Measurements from ENCODE around the gene NUDC. TPM values are rescaled to one million over a fixed set of nuclear protein-coding genes. Genes with fewer than 3 reads are reported as not detected.

Gene NUDC
- total RNA-seq, 1 donor from 2014 or later: 68.9 TPM

GRCh38 chr1:26894263-26894662, 27.3 kb upstream of the NUDC start:
- Histone ChIP-seq H3K27ac (replicated peaks) (no peak overlapping the region), H3K4me1 (peaks cover 36% of the 10 kb centered on the region), H3K27me3 (ENCODE audit: low read depth) (no peaks in the 10 kb centered on the region), H3K9me3 (replicated peaks) (no peaks in the 10 kb centered on the region), H3K36me3 (peaks cover 70% of the 10 kb centered on the region), H3K4me3 (no peak overlapping the region)
- no peak for TF ChIP-seq CTCF (IDR thresholded peaks at IDR 0.05; ENCODE audit: borderline replicate concordance)
- intact Hi-C loops (cut with micrococcal nuclease): no loop called here
- no peak for DNase-seq

GRCh38 chr1:26897351-26897750, 24.2 kb upstream of the NUDC start:
- intact Hi-C loops (cut with micrococcal nuclease): no loop called here
- no peak overlapping the region for H3K27ac ChIP-seq (replicated peaks)
- H3K36me3 ChIP-seq: peaks cover 61% of the 10 kb centered on the region
- H3K27me3 ChIP-seq (ENCODE audit: low read depth): no peaks in the 10 kb centered on the region
- H3K4me3 ChIP-seq: no peak overlapping the region
- H3K4me1 ChIP-seq: peaks cover 38% of the 10 kb centered on the region
- no peak for TF ChIP-seq CTCF (IDR thresholded peaks at IDR 0.05; ENCODE audit: borderline replicate concordance)
- H3K9me3 ChIP-seq (replicated peaks): no peaks in the 10 kb centered on the region
- no peak for DNase-seq

GRCh38 chr1:26900001-26900814, 21.3 kb upstream of the NUDC start, which contains the start of gene GPATCH3:
Gene GPATCH3, minus strand, starts transcription at chr1:26900467. Its CDS starts 25 bp downstream, at chr1:26900442.
- peak within 1 kb of the TSS; percentile 96 for H3K4me3 ChIP-seq

GRCh38 chr1:26900815-26901511, 20.6 kb upstream of the NUDC start:
- H3K4me1 ChIP-seq: peaks cover 30% of the 10 kb centered on the region
- no peak for TF ChIP-seq CTCF (IDR thresholded peaks at IDR 0.05; ENCODE audit: borderline replicate concordance)
- peaks cover 24% of the 10 kb centered on the region for H3K36me3 ChIP-seq
- H3K27ac ChIP-seq (replicated peaks): peak overlapping the region; percentile 90
- H3K9me3 ChIP-seq (replicated peaks): no peaks in the 10 kb centered on the region
- intact Hi-C loops (cut with micrococcal nuclease): no loop called here
- DNase-seq: no peak
- H3K27me3 ChIP-seq (ENCODE audit: low read depth): no peaks in the 10 kb centered on the region
- peak overlapping the region; percentile 96 for H3K4me3 ChIP-seq

More at GRCh38 chr1:26900001-26900814, 21.3 kb upstream of the NUDC start, which contains the start of gene GPATCH3:
- no peak for TF ChIP-seq CTCF (IDR thresholded peaks at IDR 0.05; ENCODE audit: borderline replicate concordance)
- intact Hi-C loops (cut with micrococcal nuclease): no loop called here
- H3K9me3 ChIP-seq (replicated peaks): no peaks in the 10 kb centered on the region
- peak; percentile 92 for DNase-seq
- no peaks in the 10 kb centered on the region for H3K27me3 ChIP-seq (ENCODE audit: low read depth)
- peaks cover 32% of the 10 kb centered on the region for H3K36me3 ChIP-seq
- peaks cover 38% of the 10 kb centered on the region for H3K4me1 ChIP-seq
- H3K27ac ChIP-seq (replicated peaks): peak within 1 kb of the TSS; percentile 90

- H3K27ac ChIP-seq (replicated peaks): no peak overlapping the region
- H3K27me3 ChIP-seq (ENCODE audit: low read depth): no peaks in the 10 kb centered on the region
- H3K36me3 ChIP-seq: no peaks in the 10 kb centered on the region
- intact Hi-C loops (cut with micrococcal nuclease): no loop called here
- peaks cover 11% of the 10 kb centered on the region for H3K4me1 ChIP-seq
- no peaks in the 10 kb centered on the region for H3K9me3 ChIP-seq (replicated peaks)
- no peak for TF ChIP-seq CTCF (IDR thresholded peaks at IDR 0.05; ENCODE audit: borderline replicate concordance)
- DNase-seq: no peak
- H3K4me3 ChIP-seq: no peak overlapping the region
These were observed 14.2 kb upstream of the NUDC start for GRCh38 chr1:26907071-26907917.
